Measurements from ENCODE around the gene SEM1. TPM values are rescaled to one million over a fixed set of nuclear protein-coding genes. Genes with fewer than 3 reads are reported as not detected.

The SEM1 gene
- total and polyA plus RNA-seq, 9 of the 15 experiments (the other 6 are each of a cell fraction or from before 2014, with no cell fraction given) = 74.7 to 938 (median 454) TPM

- no peak for TF ChIP-seq SAP30 (IDR thresholded peaks at IDR 0.05; ENCODE audit: borderline replicate concordance, insufficient read depth, low read depth, low read length, poor library complexity, severe bottlenecking)
- TF ChIP-seq, protein P1, sequence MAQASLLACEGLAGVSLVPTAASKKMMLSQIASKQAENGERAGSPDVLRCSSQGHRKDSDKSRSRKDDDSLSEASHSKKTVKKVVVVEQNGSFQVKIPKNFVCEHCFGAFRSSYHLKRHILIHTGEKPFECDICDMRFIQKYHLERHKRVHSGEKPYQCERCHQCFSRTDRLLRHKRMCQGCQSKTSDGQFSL (CRISPR knock-in tag; IDR thresholded peaks at IDR 0.05) = no peak
- TF ChIP-seq, protein P1 (tag; IDR thresholded peaks at IDR 0.05) = no peak
- TF ChIP-seq HDGF (IDR thresholded peaks at IDR 0.05) = no peak
- no peak for TF ChIP-seq PRDM10 (IDR thresholded peaks at IDR 0.05; ENCODE audit: partially characterized antibody)
- TF ChIP-seq PTRF (tag; IDR thresholded peaks at IDR 0.05) = no peak
- TF ChIP-seq, protein P2, sequence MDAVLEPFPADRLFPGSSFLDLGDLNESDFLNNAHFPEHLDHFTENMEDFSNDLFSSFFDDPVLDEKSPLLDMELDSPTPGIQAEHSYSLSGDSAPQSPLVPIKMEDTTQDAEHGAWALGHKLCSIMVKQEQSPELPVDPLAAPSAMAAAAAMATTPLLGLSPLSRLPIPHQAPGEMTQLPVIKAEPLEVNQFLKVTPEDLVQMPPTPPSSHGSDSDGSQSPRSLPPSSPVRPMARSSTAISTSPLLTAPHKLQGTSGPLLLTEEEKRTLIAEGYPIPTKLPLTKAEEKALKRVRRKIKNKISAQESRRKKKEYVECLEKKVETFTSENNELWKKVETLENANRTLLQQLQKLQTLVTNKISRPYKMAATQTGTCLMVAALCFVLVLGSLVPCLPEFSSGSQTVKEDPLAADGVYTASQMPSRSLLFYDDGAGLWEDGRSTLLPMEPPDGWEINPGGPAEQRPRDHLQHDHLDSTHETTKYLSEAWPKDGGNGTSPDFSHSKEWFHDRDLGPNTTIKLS (IDR thresholded peaks at IDR 0.05; ENCODE audit: borderline replicate concordance, low read depth) = peak; percentile 91
- no peak for TF ChIP-seq ZNF436 (CRISPR knock-in tag; IDR thresholded peaks at IDR 0.05)
- peak; percentile 80 for TF ChIP-seq ATF7 (IDR thresholded peaks at IDR 0.05)
- TF ChIP-seq ZKSCAN8 (CRISPR knock-in tag; IDR thresholded peaks at IDR 0.05) = no peak
- TF ChIP-seq JUN (IDR thresholded peaks at IDR 0.05; ENCODE audit: borderline replicate concordance, low read depth, low read length) = no peak
- no peak for TF ChIP-seq JUN (CRISPR knock-in tag; IDR thresholded peaks at IDR 0.05; ENCODE audit: borderline replicate concordance)
- TF ChIP-seq ZBED1 (IDR thresholded peaks at IDR 0.05) = no peak
- peak; percentile 80 for TF ChIP-seq MBD2 (IDR thresholded peaks at IDR 0.05; ENCODE audit: borderline replicate concordance, low read depth)
- peak; percentile 70 for TF ChIP-seq ZNF143 (CRISPR knock-in tag; IDR thresholded peaks at IDR 0.05)
- peak; percentile 84; the same call in 1 of the 2 replicates for TF ChIP-seq NR1H2 (CRISPR knock-in tag; IDR thresholded peaks at IDR 0.05)
- no peak for TF ChIP-seq KLF13 (tag; IDR thresholded peaks at IDR 0.05; ENCODE audit: borderline replicate concordance, low read depth)
- 0 out of 2 replicates have a peak, but pooled peaks have one; percentile 61 for TF ChIP-seq MTA3 (IDR thresholded peaks at IDR 0.05; ENCODE audit: borderline replicate concordance)
- no peak for TF ChIP-seq ZNF354B (CRISPR knock-in tag; IDR thresholded peaks at IDR 0.05)
- TF ChIP-seq GABPB2 (CRISPR knock-in tag; conservative IDR thresholded peaks at IDR 0.05) = no peak
- peak; percentile 66; the same call in 1 of the 2 replicates for TF ChIP-seq PML (IDR thresholded peaks at IDR 0.05; ENCODE audit: low read length)
- no peak for TF ChIP-seq ZNF253 (CRISPR knock-in tag; conservative IDR thresholded peaks at IDR 0.05)
- no peak for TF ChIP-seq NFXL1 (CRISPR knock-in tag; IDR thresholded peaks at IDR 0.05)
Observed at GRCh38 chr7:96709381-96710228, at the start of gene SEM1 (continued).
